Muscle of leg (tissue), 11 donors: ENCODE results near the gene ARHGEF28. TPM values are rescaled to one million over a fixed set of nuclear protein-coding genes. Genes with fewer than 3 reads are reported as not detected.

Experiments
- DNase-seq: peaks from one replicate; pipeline ENCODE4 v3.0.0; 2013
- H3K27ac ChIP-seq: one replicate; pipeline ENCODE4 v1.5.1; 2013; ENCODE audit warnings: mild to moderate bottlenecking, low read length, control low read depth
- H3K27me3 ChIP-seq: one replicate; pipeline ENCODE4 v1.6.1; 2013; ENCODE audit warnings: low read length; ENCODE audit not compliant: control insufficient read depth, insufficient read depth
- H3K36me3 ChIP-seq: one replicate; pipeline ENCODE4 v1.6.1; 2013; ENCODE audit warnings: low read length; ENCODE audit not compliant: control insufficient read depth, insufficient read depth
- H3K4me1 ChIP-seq: one replicate; pipeline ENCODE4 v1.6.1; 2013; ENCODE audit warnings: low read length; ENCODE audit not compliant: control insufficient read depth, insufficient read depth
- H3K4me3 ChIP-seq: one replicate; pipeline ENCODE4 v1.5.1; 2013; ENCODE audit warnings: low read length, control low read depth
- H3K9me3 ChIP-seq: replicated peaks from 2 replicates; pipeline ENCODE4 v1.6.1; 2013; ENCODE audit warnings: low read depth, low read length; ENCODE audit not compliant: control insufficient read depth
- WGBS: methylation state at CpG from one replicate; pipeline ENCODE4 v1.1.5; 2013; ENCODE audit warnings: missing lambda C conversion rate; ENCODE audit not compliant: insufficient coverage; 5-methylcytosine and 5-hydroxymethylcytosine counted together
- polyA plus RNA-seq, 8 donors: library from polyadenylated mRNA; unstranded; fragments of 120-200 nt; gene quantifications; one replicate each; pipeline versions ENCODE4 v1.2.1 to v1.2.3, GENCODE V29; 2013; ENCODE audit warnings: inconsistent platforms in 1 of 8, low replicate concordance in 1 of 8; ENCODE audit not compliant: insufficient read length in 8 of 8, insufficient read depth in 1 of 8
- total RNA-seq: library from RNA; stranded (reverse); fragments of 120-200 nt; gene quantifications from one replicate; pipeline ENCODE4 v1.2.4, GENCODE V29; 2013

Gene ARHGEF28
- total and polyA plus RNA-seq, 9 donors: 1.6 to 5.1 (median 3.4) TPM

DNA sequence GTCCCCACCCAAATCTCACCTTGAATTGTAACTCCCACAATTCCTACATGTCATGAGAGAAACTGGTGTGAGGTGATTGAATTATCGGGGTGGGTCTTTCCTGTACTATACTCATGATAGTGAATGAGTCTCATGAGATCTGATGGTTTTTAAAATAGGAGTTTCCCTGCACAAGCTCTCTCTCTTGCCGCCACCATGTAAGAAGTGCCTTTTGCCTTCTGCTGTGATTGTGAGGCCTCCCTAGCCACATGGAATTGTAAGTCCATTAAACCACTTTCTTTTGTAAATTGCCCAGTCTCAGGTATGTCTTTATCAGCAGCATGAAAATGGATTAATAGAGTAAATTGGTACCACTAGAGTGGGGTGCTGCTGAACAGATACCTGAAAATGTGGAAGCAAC lies 140.9 kb downstream of the ARHGEF28 start:
- WGBS: no CpG with 5 or more reads among the region's 2 CpGs
- no peaks in the 10 kb centered on the region for H3K36me3 ChIP-seq
- no peak for DNase-seq
- no peaks in the 10 kb centered on the region for H3K27me3 ChIP-seq
- H3K9me3 ChIP-seq: no peaks in the 10 kb centered on the region
- H3K4me1 ChIP-seq: no peaks in the 10 kb centered on the region
- no peak overlapping the region for H3K27ac ChIP-seq
- H3K4me3 ChIP-seq: no peak overlapping the region

DNA sequence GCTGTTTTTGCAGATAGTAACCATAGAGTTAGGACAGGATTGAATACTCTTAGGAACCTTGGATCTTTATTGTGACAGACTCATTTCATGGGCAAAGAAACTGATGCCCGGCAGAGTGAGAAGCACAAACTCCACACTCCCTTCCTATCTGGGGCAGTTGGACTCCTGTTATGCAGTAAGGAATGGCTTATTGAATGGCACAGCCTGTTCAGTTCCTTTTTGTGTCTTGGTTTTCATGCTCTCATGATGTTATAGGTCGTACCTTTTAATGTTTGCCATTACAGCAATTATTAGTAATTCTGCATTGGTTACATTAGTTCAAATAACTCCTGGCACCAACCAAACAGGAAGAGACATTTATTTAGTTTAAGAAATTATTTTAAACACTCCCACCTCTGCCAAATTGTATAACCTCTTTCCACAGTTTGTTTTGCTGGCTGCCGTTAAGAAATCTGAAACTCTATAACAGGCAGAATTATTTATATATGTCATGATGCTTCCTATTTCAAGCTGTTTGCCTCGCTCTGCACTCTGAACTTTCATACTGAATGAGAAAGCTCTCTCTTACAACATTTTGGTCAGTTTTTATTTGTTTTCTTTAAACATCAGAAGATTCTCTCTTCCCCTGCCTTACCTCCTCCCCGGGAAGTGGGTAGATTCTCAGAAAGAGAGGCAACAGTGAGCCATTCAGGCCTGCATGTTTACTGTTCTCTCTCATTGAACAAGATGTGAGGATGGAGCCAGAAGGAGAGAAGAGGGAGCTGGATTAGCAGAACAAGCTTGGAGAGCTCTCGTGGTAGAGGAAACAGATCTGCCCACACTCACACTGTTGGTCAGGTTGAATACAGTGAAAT lies 144.4 kb downstream of the ARHGEF28 start:
- H3K36me3 ChIP-seq: no peaks in the 10 kb centered on the region
- H3K4me3 ChIP-seq: no peak overlapping the region
- no peaks in the 10 kb centered on the region for H3K9me3 ChIP-seq
- no peak overlapping the region for H3K27ac ChIP-seq
- H3K27me3 ChIP-seq: no peaks in the 10 kb centered on the region
- no CpG with 5 or more reads among the region's 6 CpGs for WGBS
- no peaks in the 10 kb centered on the region for H3K4me1 ChIP-seq
- DNase-seq: no peak

DNA sequence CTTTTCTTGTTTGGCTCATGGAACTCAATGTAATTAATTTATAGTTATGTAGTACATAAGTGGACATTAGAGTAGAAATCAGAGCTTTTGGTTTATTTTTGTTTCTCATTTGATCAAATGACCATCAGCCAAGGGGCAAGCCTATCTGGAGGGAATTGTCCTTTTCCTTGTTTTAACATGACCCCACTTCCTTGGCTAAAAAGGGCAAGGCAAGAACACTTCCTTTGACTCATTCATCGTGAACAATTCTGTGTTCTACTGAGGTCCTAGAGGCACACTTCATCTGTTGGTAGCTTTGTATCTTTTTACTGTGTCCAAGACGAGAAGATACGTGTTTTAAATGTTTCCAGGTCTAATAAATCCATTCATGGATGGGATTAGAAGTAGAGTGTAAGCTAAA lies 148.9 kb downstream of the ARHGEF28 start:
- Histone ChIP-seq H3K27me3 (no peaks in the 10 kb centered on the region), H3K27ac (no peak overlapping the region), H3K36me3 (no peaks in the 10 kb centered on the region), H3K9me3 (no peaks in the 10 kb centered on the region), H3K4me3 (no peak overlapping the region), H3K4me1 (no peaks in the 10 kb centered on the region)
- WGBS: no CpG with 5 or more reads among the region's 3 CpGs
- no peak for DNase-seq

DNA sequence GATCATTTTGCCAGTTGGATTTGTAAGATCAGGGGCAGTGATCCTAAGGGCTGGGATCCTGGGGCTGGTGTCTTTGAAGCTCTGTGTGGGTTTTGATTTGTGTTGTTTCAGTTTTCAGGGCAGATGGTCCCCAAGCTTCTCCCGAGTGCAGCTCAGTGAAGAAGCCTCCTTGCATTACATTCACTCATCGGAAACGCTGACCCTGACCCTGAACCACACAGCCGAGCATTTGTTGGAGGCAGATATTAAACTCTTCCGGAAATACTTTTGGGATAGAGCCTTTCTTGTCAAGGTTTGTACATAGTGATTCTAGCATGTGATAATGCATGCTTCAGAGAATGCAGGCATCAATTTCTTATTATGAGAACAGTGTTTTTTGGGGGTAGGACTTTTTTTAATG lies 150.4 kb downstream of the ARHGEF28 start:
- H3K27ac ChIP-seq: no peak overlapping the region
- H3K4me3 ChIP-seq: no peak overlapping the region
- no peaks in the 10 kb centered on the region for H3K27me3 ChIP-seq
- H3K9me3 ChIP-seq: no peaks in the 10 kb centered on the region
- H3K4me1 ChIP-seq: no peaks in the 10 kb centered on the region
- 72% methylated on average over 2 of the region's 5 CpGs for WGBS
- DNase-seq: no peak
- H3K36me3 ChIP-seq: no peaks in the 10 kb centered on the region

DNA sequence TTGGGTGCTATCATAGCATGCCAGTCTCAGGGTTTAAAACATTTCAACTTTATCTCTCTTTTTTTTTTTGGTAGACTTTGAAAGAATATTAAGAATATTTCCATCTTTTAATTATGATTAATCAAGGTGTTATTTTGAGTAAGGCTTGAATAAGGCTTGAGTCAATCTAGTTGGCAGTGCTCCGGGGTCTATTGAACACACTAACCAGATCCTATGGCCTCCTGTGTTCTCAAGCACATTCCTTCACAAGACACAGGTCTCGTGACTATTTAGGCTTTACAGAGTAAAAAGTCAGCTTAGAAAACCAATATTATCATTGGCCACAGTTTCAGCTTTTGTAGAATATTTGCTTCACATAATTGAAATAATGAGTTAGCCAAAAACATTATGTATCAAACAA lies 151.2 kb downstream of the ARHGEF28 start:
- no CpG with 5 or more reads among the region's 2 CpGs for WGBS
- Histone ChIP-seq H3K27me3 (no peaks in the 10 kb centered on the region), H3K4me1 (no peaks in the 10 kb centered on the region), H3K36me3 (no peaks in the 10 kb centered on the region), H3K4me3 (no peak overlapping the region), H3K9me3 (no peaks in the 10 kb centered on the region), H3K27ac (no peak overlapping the region)
- no peak for DNase-seq

DNA sequence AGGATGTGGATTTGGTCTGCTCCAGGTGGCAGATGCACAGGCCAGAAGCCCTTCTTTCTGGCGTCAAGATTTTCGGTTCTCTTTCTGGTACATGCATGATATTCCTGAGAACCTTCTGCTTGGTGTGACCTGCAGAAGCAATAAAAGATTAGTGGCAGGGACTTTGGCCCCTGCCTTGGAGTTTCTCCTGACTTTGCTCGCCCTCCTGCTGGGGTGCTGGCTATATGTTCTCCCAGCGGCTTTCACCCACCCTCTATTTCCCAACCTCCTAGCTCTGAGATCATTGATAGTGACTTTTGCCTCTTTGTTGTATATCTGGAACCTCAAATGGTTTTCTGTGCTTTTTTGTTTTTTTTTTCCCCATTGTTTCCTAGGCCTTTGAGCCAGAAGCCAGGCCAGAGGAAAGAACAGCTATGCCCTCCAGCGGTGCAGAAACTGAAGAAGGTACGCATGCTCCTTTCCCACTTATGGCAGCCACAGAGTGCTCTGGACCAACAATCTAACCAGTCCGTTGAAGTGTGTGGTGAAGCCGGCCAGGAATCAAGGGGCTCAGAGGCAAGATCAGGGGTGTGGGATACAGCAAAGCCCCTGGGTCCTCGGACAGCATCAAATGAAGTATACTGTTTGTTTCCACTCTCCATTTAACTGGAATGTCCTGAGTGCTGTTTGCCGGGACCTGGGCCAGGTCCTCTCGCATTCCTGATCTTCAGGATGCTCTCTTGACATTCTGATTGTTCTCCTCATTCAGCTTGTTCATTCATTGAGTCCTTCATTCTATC lies 154.5 kb downstream of the ARHGEF28 start:
- no peak for DNase-seq
- Histone ChIP-seq H3K4me3 (no peak overlapping the region), H3K4me1 (no peaks in the 10 kb centered on the region), H3K27me3 (no peaks in the 10 kb centered on the region), H3K9me3 (no peaks in the 10 kb centered on the region), H3K27ac (no peak overlapping the region), H3K36me3 (no peaks in the 10 kb centered on the region)
- 81% methylated on average over 8 of the region's 11 CpGs for WGBS

DNA sequence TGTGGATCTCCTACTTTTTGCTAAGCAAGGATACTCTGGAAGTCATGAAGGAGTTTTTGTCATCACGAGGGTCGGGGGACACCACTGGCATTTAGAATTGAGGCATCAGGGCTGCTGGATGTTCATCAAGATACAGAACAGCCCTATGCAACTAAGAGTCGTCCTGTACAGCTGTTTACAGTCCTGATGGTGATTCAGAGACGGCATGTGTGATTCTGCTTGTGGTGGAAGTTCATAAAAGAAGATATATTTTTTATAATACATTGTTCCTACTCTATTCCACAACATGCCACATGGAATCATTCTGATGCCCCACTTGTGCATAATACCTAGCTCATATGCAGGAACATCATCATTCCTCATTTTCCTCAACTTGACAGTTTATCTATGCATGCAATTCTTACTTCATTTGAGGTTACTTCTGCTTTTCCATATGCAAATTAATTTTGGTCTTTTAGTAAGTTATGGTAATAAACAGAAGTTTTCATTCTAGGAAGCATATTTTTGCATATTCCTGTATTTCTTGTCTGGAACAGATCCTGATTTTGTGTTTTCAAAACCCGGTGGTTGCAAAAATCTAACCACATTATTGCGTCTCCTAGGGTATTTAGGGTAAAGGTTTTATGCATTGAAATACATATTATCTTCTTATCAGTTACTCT lies 155.2 kb downstream of the ARHGEF28 start:
- 62% methylated on average over 2 of the region's 6 CpGs for WGBS
- H3K4me1 ChIP-seq: no peaks in the 10 kb centered on the region
- no peak overlapping the region for H3K4me3 ChIP-seq
- H3K9me3 ChIP-seq: no peaks in the 10 kb centered on the region
- no peak overlapping the region for H3K27ac ChIP-seq
- DNase-seq: no peak
- H3K27me3 ChIP-seq: no peaks in the 10 kb centered on the region
- no peaks in the 10 kb centered on the region for H3K36me3 ChIP-seq

DNA sequence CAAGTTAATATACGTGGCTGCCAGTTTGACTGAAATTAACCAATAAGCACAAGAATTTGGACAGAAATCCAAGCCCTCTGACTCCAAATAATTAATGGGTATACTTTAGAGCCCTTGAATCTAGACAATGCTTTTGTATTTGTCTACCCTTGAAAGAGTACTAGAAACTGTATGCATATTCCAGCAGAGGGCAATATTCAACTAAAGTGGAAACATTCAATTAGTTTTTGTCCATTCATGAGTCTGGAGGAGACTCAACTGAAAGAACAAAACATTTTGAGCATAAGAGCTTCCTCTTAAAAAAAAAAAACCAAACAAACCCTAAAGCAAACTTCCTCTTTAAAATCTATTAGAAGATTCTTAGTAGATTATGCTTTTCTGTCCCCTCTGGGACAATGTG lies 157.8 kb downstream of the ARHGEF28 start:
- WGBS: no CpG with 5 or more reads among the region's 1 CpG
- no peaks in the 10 kb centered on the region for H3K4me1 ChIP-seq
- no peaks in the 10 kb centered on the region for H3K36me3 ChIP-seq
- no peaks in the 10 kb centered on the region for H3K27me3 ChIP-seq
- no peak overlapping the region for H3K4me3 ChIP-seq
- peak; percentile 42 for DNase-seq
- no peaks in the 10 kb centered on the region for H3K9me3 ChIP-seq
- H3K27ac ChIP-seq: no peak overlapping the region

DNA sequence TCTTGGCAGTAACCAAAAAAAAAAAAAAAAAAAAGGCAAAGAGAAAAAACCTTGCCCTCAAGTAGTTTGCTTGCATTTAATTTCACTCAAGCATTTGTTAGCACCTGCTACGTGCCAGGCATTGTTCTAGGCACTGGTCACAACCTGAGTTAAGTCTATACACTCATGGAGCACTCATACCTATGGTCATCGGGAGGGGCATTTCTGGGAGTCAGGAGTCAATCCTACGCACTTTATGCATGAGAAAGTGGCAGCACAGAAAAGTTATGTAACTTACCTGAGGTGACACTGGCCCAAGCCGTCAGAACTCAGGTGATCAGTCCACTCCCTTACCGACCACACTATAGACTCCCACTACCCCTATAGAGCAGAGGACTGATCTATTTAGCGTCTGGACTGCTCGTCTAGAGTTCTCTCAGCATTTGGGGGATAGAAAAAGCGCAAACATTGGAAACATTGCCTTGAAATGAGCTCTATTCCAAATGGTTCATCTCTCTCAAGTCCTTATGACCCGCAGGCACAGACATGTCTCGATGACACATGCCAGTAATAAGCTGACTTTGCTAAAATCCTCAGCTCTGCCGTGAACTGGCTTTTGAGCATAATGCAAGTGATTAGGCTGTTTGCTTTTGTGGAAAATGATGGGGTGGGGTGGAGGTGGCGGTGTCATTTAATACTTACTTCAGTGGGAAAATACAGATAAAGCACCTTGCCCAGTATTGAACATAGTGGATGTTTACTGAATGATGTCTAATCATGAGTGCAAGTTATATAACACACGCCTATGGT lies 160.2 kb downstream of the ARHGEF28 start:
- DNase-seq: no peak
- no peaks in the 10 kb centered on the region for H3K36me3 ChIP-seq
- H3K4me1 ChIP-seq: no peaks in the 10 kb centered on the region
- H3K27ac ChIP-seq: no peak overlapping the region
- H3K27me3 ChIP-seq: no peaks in the 10 kb centered on the region
- H3K9me3 ChIP-seq: no peaks in the 10 kb centered on the region
- no peak overlapping the region for H3K4me3 ChIP-seq
- WGBS: 92% methylated on average over 6 of the region's 13 CpGs
